ENCODE data around the gene FUT4.

GRCh38 chr11:94581926-94582325 is 38.2 kb downstream of the FUT4 start:
- no peak for TF ChIP-seq CTCF (IDR thresholded peaks at IDR 0.05)
- TF ChIP-seq ZFX (IDR thresholded peaks at IDR 0.05; ENCODE audit: borderline replicate concordance) = no peak
